ENCODE data around the gene HIPK2. TPM values are rescaled to one million over a fixed set of nuclear protein-coding genes. Genes with fewer than 3 reads are reported as not detected.
"Not testable (repeated sequence)": the region's sequence is repeated elsewhere in the genome, so short reads cannot be mapped to it uniquely, and the experiment has no call there.

Gene HIPK2
- total and polyA plus RNA-seq, 2 donors, result 8.5 to 9.8 TPM

- H3K4me3 ChIP-seq (ENCODE audit: low read depth, low read length), result no peak overlapping the region
- 96% methylated on average over 5 of the region's 5 CpGs for WGBS
- no peak overlapping the region for H3K27ac ChIP-seq (ENCODE audit: low read depth)
- H3K4me1 ChIP-seq (ENCODE audit: insufficient read depth), result no peaks in the 10 kb centered on the region
- peaks cover 3% of the 10 kb centered on the region for H3K36me3 ChIP-seq (ENCODE audit: insufficient read depth)
- DNase-seq (ENCODE audit: extremely low spot score), result no peak
Measured at GRCh38 chr7:139631520-139632031, 146.2 kb downstream of the HIPK2 start.

GRCh38 chr7:139630643-139631519 is 146.9 kb downstream of the HIPK2 start:
- 89% methylated on average over 19 of the region's 19 CpGs for WGBS

GRCh38 chr7:139629392-139630082 is 148.3 kb downstream of the HIPK2 start:
- H3K4me3 ChIP-seq (ENCODE audit: low read depth, low read length), result no peak overlapping the region
- no peaks in the 10 kb centered on the region for H3K4me1 ChIP-seq (ENCODE audit: insufficient read depth)
- 65% methylated on average over 4 of the region's 4 CpGs for WGBS
- H3K36me3 ChIP-seq (ENCODE audit: insufficient read depth), result peaks cover 6% of the 10 kb centered on the region
- DNase-seq (ENCODE audit: extremely low spot score), result no peak
- H3K27ac ChIP-seq (ENCODE audit: low read depth), result no peak overlapping the region

More at GRCh38 chr7:139630643-139631519, 146.9 kb downstream of the HIPK2 start:
- Histone ChIP-seq H3K36me3 (ENCODE audit: insufficient read depth) (peaks cover 3% of the 10 kb centered on the region), H3K4me1 (ENCODE audit: insufficient read depth) (no peaks in the 10 kb centered on the region), H3K4me3 (ENCODE audit: low read depth, low read length) (no peak overlapping the region), H3K27ac (ENCODE audit: low read depth) (no peak overlapping the region)
- DNase-seq (ENCODE audit: extremely low spot score), result no peak

- DNase-seq (ENCODE audit: extremely low spot score), result no peak
- 84% methylated on average over 4 of the region's 4 CpGs for WGBS
- H3K4me3 ChIP-seq (ENCODE audit: low read depth, low read length), result no peak overlapping the region
- H3K36me3 ChIP-seq (ENCODE audit: insufficient read depth), result peaks cover 9% of the 10 kb centered on the region
- H3K27ac ChIP-seq (ENCODE audit: low read depth), result no peak overlapping the region
- no peaks in the 10 kb centered on the region for H3K4me1 ChIP-seq (ENCODE audit: insufficient read depth)
Measured at GRCh38 chr7:139627831-139628230, 150.0 kb downstream of the HIPK2 start.

GRCh38 chr7:139626817-139627216 is 151.0 kb downstream of the HIPK2 start:
- DNase-seq (ENCODE audit: extremely low spot score), result no peak
- no peaks in the 10 kb centered on the region for H3K4me1 ChIP-seq (ENCODE audit: insufficient read depth)
- peaks cover 9% of the 10 kb centered on the region for H3K36me3 ChIP-seq (ENCODE audit: insufficient read depth)
- H3K4me3 ChIP-seq (ENCODE audit: low read depth, low read length), result no peak overlapping the region
- WGBS, result 81% methylated on average over 1 of the region's 1 CpG
- H3K27ac ChIP-seq (ENCODE audit: low read depth), result no peak overlapping the region

GRCh38 chr7:139623518-139623917 is 154.3 kb downstream of the HIPK2 start:
- Histone ChIP-seq H3K4me3 (ENCODE audit: low read depth, low read length) (no peak overlapping the region), H3K27ac (ENCODE audit: low read depth) (no peak overlapping the region), H3K36me3 (ENCODE audit: insufficient read depth) (peaks cover 6% of the 10 kb centered on the region), H3K4me1 (ENCODE audit: insufficient read depth) (no peaks in the 10 kb centered on the region)
- no peak for DNase-seq (ENCODE audit: extremely low spot score)
- 94% methylated on average over 4 of the region's 4 CpGs for WGBS

- DNase-seq (ENCODE audit: extremely low spot score), result no peak
- H3K4me1 ChIP-seq (ENCODE audit: insufficient read depth), result no peaks in the 10 kb centered on the region
- H3K36me3 ChIP-seq (ENCODE audit: insufficient read depth), result peaks cover 6% of the 10 kb centered on the region
- no peak overlapping the region for H3K4me3 ChIP-seq (ENCODE audit: low read depth, low read length)
- H3K27ac ChIP-seq (ENCODE audit: low read depth), result no peak overlapping the region
- WGBS, result 89% methylated on average over 10 of the region's 10 CpGs
Measured at GRCh38 chr7:139620676-139621344, 157.0 kb downstream of the HIPK2 start.

GRCh38 chr7:139619367-139619657 is 158.5 kb downstream of the HIPK2 start:
- DNase-seq (ENCODE audit: extremely low spot score), result no peak
- H3K27ac ChIP-seq (ENCODE audit: low read depth), result no peak overlapping the region
- WGBS, result 59% methylated on average over 1 of the region's 1 CpG
- no peak overlapping the region for H3K4me3 ChIP-seq (ENCODE audit: low read depth, low read length)
- H3K4me1 ChIP-seq (ENCODE audit: insufficient read depth), result no peaks in the 10 kb centered on the region
- H3K36me3 ChIP-seq (ENCODE audit: insufficient read depth), result peaks cover 3% of the 10 kb centered on the region

- Histone ChIP-seq H3K36me3 (ENCODE audit: insufficient read depth) (peaks cover 3% of the 10 kb centered on the region), H3K4me3 (ENCODE audit: low read depth, low read length) (no peak overlapping the region), H3K4me1 (ENCODE audit: insufficient read depth) (no peaks in the 10 kb centered on the region), H3K27ac (ENCODE audit: low read depth) (no peak overlapping the region)
- 90% methylated on average over 10 of the region's 10 CpGs for WGBS
- DNase-seq (ENCODE audit: extremely low spot score), result no peak
Measured at GRCh38 chr7:139618482-139619366, 159.1 kb downstream of the HIPK2 start.

GRCh38 chr7:139617074-139617473 is 160.7 kb downstream of the HIPK2 start:
- Histone ChIP-seq H3K36me3 (ENCODE audit: insufficient read depth) (no peaks in the 10 kb centered on the region), H3K4me3 (ENCODE audit: low read depth, low read length) (no peak overlapping the region), H3K27ac (ENCODE audit: low read depth) (no peak overlapping the region), H3K4me1 (ENCODE audit: insufficient read depth) (no peaks in the 10 kb centered on the region)
- 81% methylated on average over 1 of the region's 1 CpG for WGBS
- DNase-seq (ENCODE audit: extremely low spot score), result no peak

- no peak for DNase-seq (ENCODE audit: extremely low spot score)
- H3K36me3 ChIP-seq (ENCODE audit: insufficient read depth), result no peaks in the 10 kb centered on the region
- no peak overlapping the region for H3K4me3 ChIP-seq (ENCODE audit: low read depth, low read length)
- WGBS, result 93% methylated on average over 5 of the region's 5 CpGs
- H3K27ac ChIP-seq (ENCODE audit: low read depth), result no peak overlapping the region
- H3K4me1 ChIP-seq (ENCODE audit: insufficient read depth), result no peaks in the 10 kb centered on the region
Measured at GRCh38 chr7:139614886-139615285, 162.9 kb downstream of the HIPK2 start.

GRCh38 chr7:139613971-139614411 is 163.8 kb downstream of the HIPK2 start:
- no peaks in the 10 kb centered on the region for H3K4me1 ChIP-seq (ENCODE audit: insufficient read depth)
- 88% methylated on average over 10 of the region's 10 CpGs for WGBS
- DNase-seq (ENCODE audit: extremely low spot score), result no peak
- H3K36me3 ChIP-seq (ENCODE audit: insufficient read depth), result no peaks in the 10 kb centered on the region
- no peak overlapping the region for H3K4me3 ChIP-seq (ENCODE audit: low read depth, low read length)
- no peak overlapping the region for H3K27ac ChIP-seq (ENCODE audit: low read depth)

GRCh38 chr7:139611556-139611955 is 166.2 kb downstream of the HIPK2 start:
- H3K4me3 ChIP-seq (ENCODE audit: low read depth, low read length); H3K36me3 ChIP-seq (ENCODE audit: insufficient read depth); DNase-seq (ENCODE audit: extremely low spot score); H3K27ac ChIP-seq (ENCODE audit: low read depth); H3K4me1 ChIP-seq (ENCODE audit: insufficient read depth): not testable (repeated sequence)
- WGBS, result 98% methylated on average over 2 of the region's 2 CpGs
